Neuronal stem cell (in vitro differentiated cells): ENCODE measurements around the gene LRMDA.

Experiments
- DNase-seq: peaks from one replicate; pipeline ENCODE4 v3.0.0-alpha.2; 2013; ENCODE audit warnings: low spot score
- H2AFZ ChIP-seq: one replicate; pipeline ENCODE4 v1.6.1; 2013; ENCODE audit warnings: mild to moderate bottlenecking, low read length, inconsistent platforms
- H2AK5ac ChIP-seq: 2 replicates; pipeline ENCODE4 v1.6.1; 2013; ENCODE audit warnings: low read depth, mild to moderate bottlenecking, inconsistent platforms, low read length, moderate library complexity, mixed read lengths
- H2BK120ac ChIP-seq: 2 replicates; pipeline ENCODE4 v1.6.1; 2013; ENCODE audit warnings: low read depth, mild to moderate bottlenecking, inconsistent platforms, low read length, moderate library complexity, mixed read lengths
- H2BK12ac ChIP-seq: one replicate; pipeline ENCODE4 v1.6.1; 2013; ENCODE audit warnings: low read length, inconsistent platforms
- H2BK15ac ChIP-seq: 2 replicates; pipeline ENCODE4 v1.6.1; 2013; ENCODE audit warnings: mild to moderate bottlenecking, low read length, inconsistent platforms, mixed read lengths
- H2BK5ac ChIP-seq: one replicate; pipeline ENCODE4 v1.6.1; 2013; ENCODE audit warnings: inconsistent platforms, mild to moderate bottlenecking, low read length, moderate library complexity
- H3K14ac ChIP-seq: one replicate; pipeline ENCODE4 v1.6.1; 2013; ENCODE audit warnings: low read length, inconsistent platforms
- H3K18ac ChIP-seq: 2 replicates; pipeline ENCODE4 v1.6.1; 2013; ENCODE audit warnings: low read length, inconsistent platforms
- H3K23ac ChIP-seq: 2 replicates; pipeline ENCODE4 v1.6.1; 2013; ENCODE audit warnings: low read depth, mild to moderate bottlenecking, mixed read lengths, low read length, inconsistent platforms; ENCODE audit not compliant: poor library complexity
- H3K27ac ChIP-seq: replicated peaks from 3 replicates; pipeline ENCODE4 v1.5.1; 2013; ENCODE audit warnings: low read length, inconsistent platforms
- H3K27me3 ChIP-seq, 3 experiments: 2 replicates each; pipeline ENCODE4 v1.6.1; 2013; ENCODE audit warnings: low read length in 3 of 3, mild to moderate bottlenecking in 2 of 3, inconsistent platforms in 1 of 3, low read depth in 1 of 3, mixed read lengths in 1 of 3, moderate library complexity in 1 of 3; ENCODE audit not compliant: control insufficient read depth in 3 of 3, insufficient read depth in 3 of 3
- H3K36me3 ChIP-seq, 2 donors: replicated peaks in 1 of 2; 2 replicates each; pipeline ENCODE4 v1.6.1; 2013; ENCODE audit warnings: low read length in 2 of 2; ENCODE audit not compliant: control insufficient read depth in 2 of 2, insufficient read depth in 2 of 2
- H3K4ac ChIP-seq: 2 replicates; pipeline ENCODE4 v1.6.1; 2013; ENCODE audit warnings: inconsistent platforms, mild to moderate bottlenecking, low read length, moderate library complexity
- H3K4me1 ChIP-seq, 2 donors: 1 replicate in 1 of 2; 2 replicates in 1 of 2; pipeline ENCODE4 v1.6.1; 2013; ENCODE audit warnings: low read length in 2 of 2, low read depth in 1 of 2; ENCODE audit not compliant: control insufficient read depth in 2 of 2, insufficient read depth in 1 of 2
- H3K4me2 ChIP-seq: one replicate; pipeline ENCODE4 v1.6.1; 2013; ENCODE audit warnings: mild to moderate bottlenecking, low read length, inconsistent platforms; ENCODE audit not compliant: insufficient read depth, poor library complexity, severe bottlenecking
- H3K4me3 ChIP-seq, 2 donors: 2 replicates each; pipeline ENCODE4 v1.5.1; 2013; ENCODE audit warnings: low read length in 2 of 2, mild to moderate bottlenecking in 2 of 2, inconsistent platforms in 1 of 2, moderate library complexity in 1 of 2
- H3K79me1 ChIP-seq: one replicate; pipeline ENCODE4 v1.6.1; 2013; ENCODE audit warnings: low read depth, mild to moderate bottlenecking, inconsistent platforms, low read length, moderate library complexity
- H3K9ac ChIP-seq: one replicate; pipeline ENCODE4 v1.6.1; 2013; ENCODE audit warnings: mild to moderate bottlenecking, low read depth, low read length, inconsistent platforms; ENCODE audit not compliant: poor library complexity
- H3K9me3 ChIP-seq, 2 donors: replicated peaks in 1 of 2; 2 replicates each; pipeline versions ENCODE3 to v1.6.1; 2013; ENCODE audit warnings: low read length in 2 of 2, mild to moderate bottlenecking in 2 of 2, inconsistent platforms in 1 of 2, low read depth in 1 of 2, mixed read lengths in 1 of 2, moderate library complexity in 1 of 2; ENCODE audit not compliant: control insufficient read depth in 2 of 2, insufficient read depth in 1 of 2
- H4K8ac ChIP-seq: one replicate; pipeline ENCODE4 v1.6.1; 2013; ENCODE audit warnings: low read depth, mild to moderate bottlenecking, inconsistent platforms, low read length, moderate library complexity
- H4K91ac ChIP-seq: one replicate; pipeline ENCODE4 v1.6.1; 2013; ENCODE audit warnings: low read length, low read depth, mild to moderate bottlenecking, inconsistent platforms; ENCODE audit not compliant: poor library complexity
- WGBS, 2 donors: extraction: QIAGEN DNeasy Blood & Tissue Kit; methylation state at CpG; one replicate each; pipeline ENCODE4 v1.1.7; 2013; ENCODE audit warnings: missing lambda C conversion rate in 2 of 2, mixed read lengths in 1 of 2; ENCODE audit not compliant: insufficient read length in 2 of 2, insufficient replicate concordance in 1 of 2; ENCODE audit errors: extremely low coverage in 2 of 2; 5-methylcytosine and 5-hydroxymethylcytosine counted together

The LRMDA gene

DNA sequence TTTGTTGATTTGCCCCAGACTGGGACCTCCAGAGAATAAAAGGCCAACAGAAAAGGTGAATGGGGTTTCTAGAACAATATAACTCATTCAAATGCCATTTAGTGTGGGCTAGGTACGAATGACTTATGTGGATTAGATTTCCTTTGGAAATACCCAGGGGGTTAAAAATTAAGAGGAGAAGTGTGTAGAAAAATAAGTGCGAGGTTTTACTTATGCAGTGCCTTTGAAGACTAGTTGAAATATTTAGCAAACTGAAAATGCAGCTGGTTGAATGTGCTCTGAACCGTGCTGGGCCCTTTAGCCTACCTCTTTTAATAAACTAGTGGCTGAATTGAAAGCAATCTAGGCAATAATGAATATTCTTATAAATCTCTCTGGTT is 180.6 kb downstream of the LRMDA start:
- 100% methylated on average over 1 of the region's 3 CpGs; no CpG with 5 or more reads in 1 of the 2 donors for WGBS, 2 donors
- H3K23ac ChIP-seq = no peak overlapping the region
- H4K91ac ChIP-seq = no peak overlapping the region
- H3K4me2 ChIP-seq = no peak overlapping the region
- no peaks in the 10 kb centered on the region for H3K27me3 ChIP-seq
- H2BK15ac ChIP-seq = no peak overlapping the region
- no peak overlapping the region for H3K18ac ChIP-seq
- H4K8ac ChIP-seq = no peak overlapping the region
- no peak overlapping the region for H3K14ac ChIP-seq
- no peak overlapping the region for H2BK120ac ChIP-seq
- no peak overlapping the region for H2AK5ac ChIP-seq
- H3K4me1 ChIP-seq = peaks cover 15 to 16% of the 10 kb centered on the region in 2 donors
- H2BK12ac ChIP-seq = no peak overlapping the region
- H2BK5ac ChIP-seq = no peak overlapping the region
- no peaks in the 10 kb centered on the region for H3K9me3 ChIP-seq
- no peak overlapping the region for H3K9ac ChIP-seq
- no peak overlapping the region for H3K27ac ChIP-seq
- no peaks in the 10 kb centered on the region for H3K79me1 ChIP-seq
- H3K4me3 ChIP-seq = no peak overlapping the region
- no peak overlapping the region for H2AFZ ChIP-seq
- H3K4ac ChIP-seq = no peak overlapping the region
- no peaks in the 10 kb centered on the region for H3K36me3 ChIP-seq
- DNase-seq = no peak

DNA sequence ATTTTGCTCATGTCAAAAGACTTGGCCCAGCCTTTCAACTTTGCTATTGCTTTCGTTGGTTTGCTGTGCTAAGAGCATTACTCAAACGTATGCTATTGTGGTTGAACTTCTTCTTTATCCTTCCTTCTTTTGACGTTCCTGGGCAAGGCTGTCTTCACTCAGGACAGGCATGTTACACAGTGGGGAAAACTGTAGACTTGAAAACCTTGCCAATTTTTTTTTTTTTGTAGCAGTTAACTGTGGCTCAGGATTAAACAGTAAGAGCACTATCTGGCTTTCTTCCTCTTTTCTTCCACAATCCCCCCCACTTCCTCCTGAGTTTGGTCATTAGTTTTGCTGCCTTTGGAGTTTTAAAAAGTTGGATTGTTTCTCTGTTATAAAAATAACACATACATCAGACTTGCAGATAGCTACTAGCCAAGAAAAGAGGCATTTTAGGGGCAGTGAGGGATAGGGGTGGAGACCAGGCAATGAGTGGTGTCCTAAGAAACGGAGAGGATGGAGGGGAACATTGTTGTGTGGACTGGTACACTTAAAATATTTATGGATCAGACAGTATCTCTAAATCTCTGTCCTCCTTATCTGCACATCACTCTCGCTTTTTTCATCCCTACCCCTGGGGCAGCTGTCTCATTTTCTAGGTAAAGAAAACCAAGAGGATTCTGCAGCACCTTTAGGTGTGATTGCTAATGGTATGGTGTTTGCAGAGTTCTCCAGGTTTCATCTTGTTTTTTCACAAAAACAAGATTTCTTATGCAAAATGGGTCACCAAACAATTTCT is 181.7 kb downstream of the LRMDA start:
- Histone ChIP-seq H3K4me1 (peaks cover 15 to 16% of the 10 kb centered on the region in 2 donors), H4K91ac (no peak overlapping the region), H3K9me3 (no peaks in the 10 kb centered on the region), H3K27ac (no peak overlapping the region), H2BK15ac (no peak overlapping the region), H3K27me3 (no peaks in the 10 kb centered on the region), H3K23ac (no peak overlapping the region), H2AK5ac (no peak overlapping the region), H3K14ac (no peak overlapping the region), H4K8ac (no peak overlapping the region), H3K36me3 (no peaks in the 10 kb centered on the region), H3K18ac (no peak overlapping the region), H3K79me1 (no peaks in the 10 kb centered on the region), H3K4me2 (no peak overlapping the region), H2AFZ (no peak overlapping the region), H3K4me3 (no peak overlapping the region), H3K9ac (no peak overlapping the region), H3K4ac (no peak overlapping the region), H2BK120ac (no peak overlapping the region), H2BK5ac (no peak overlapping the region), H2BK12ac (no peak overlapping the region)
- no CpG with 5 or more reads among the region's 5 CpGs for WGBS, 2 donors
- DNase-seq = no peak

DNA sequence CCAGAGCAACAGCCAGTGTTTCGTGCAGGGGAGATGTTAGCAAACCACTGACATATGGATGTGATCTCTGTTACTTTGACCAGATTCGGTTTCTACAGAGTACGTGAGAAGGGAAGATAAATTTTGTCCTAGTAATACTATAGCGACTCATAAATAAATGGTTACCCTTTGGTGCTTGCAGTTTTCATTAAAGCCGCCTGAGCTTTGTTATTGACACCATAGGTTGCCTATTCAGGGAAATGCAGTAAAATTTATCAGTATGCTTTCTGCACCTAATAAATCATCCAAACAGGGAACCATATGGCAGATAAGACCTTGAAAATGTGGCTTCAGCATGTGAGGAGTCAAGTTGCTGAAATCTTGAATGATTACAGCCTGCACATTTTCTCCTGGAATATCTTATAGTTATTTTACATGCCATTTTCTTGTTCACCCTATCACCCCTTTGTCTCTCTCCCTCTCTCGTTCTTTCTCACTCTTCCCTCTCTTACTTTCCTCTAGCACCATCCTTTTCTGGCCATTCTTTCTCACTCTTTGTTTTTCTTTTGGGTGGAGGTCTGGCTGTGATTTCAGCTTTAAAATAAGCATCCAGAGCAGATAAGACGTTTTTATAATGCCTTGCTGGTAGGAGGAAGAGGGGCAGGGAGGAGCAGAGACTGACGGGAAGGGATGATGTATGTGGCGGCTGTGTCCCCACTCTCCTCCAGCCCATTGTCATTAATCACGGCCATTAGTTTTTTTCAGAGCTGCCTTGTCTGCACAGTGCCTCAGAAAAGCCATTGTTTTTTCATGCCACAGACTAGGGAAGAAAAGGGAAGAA is 182.5 kb downstream of the LRMDA start:
- Histone ChIP-seq H2BK12ac (no peak overlapping the region), H2AK5ac (no peak overlapping the region), H3K27ac (no peak overlapping the region)

DNA sequence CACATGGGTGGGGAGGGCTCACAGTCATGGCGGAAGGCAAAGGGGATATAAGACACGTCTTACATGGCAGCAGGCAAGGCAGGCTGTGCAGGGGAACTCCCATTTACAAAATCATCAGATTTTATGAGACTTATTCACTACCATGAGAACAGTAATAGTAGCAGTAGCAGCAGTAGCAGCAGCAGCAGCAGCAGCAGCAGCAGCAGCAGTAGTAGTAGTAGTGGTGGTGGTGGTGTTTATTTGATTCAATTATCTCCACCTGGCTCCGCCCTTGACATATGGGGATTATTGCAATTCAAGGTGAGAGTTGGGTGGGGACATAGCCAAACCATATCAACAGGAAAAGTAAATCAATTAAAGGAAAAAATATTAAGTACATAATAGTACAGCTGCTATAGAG is 184.7 kb downstream of the LRMDA start:
- Histone ChIP-seq H2AFZ (no peak overlapping the region), H2BK120ac (no peak overlapping the region), H3K27me3 (no peaks in the 10 kb centered on the region), H3K14ac (no peak overlapping the region), H3K4me2 (no peak overlapping the region), H2BK15ac (no peak overlapping the region), H3K9me3 (no peaks in the 10 kb centered on the region), H3K23ac (no peak overlapping the region), H3K18ac (no peak overlapping the region), H3K79me1 (no peaks in the 10 kb centered on the region), H2BK5ac (no peak overlapping the region), H2BK12ac (no peak overlapping the region), H3K36me3 (no peaks in the 10 kb centered on the region), H4K91ac (no peak overlapping the region), H2AK5ac (no peak overlapping the region), H3K4me3 (no peak overlapping the region), H4K8ac (no peak overlapping the region), H3K27ac (no peak overlapping the region), H3K4me1 (peaks cover 15 to 16% of the 10 kb centered on the region in 2 donors), H3K4ac (no peak overlapping the region), H3K9ac (no peak overlapping the region)
- WGBS, 2 donors = no CpG with 5 or more reads among the region's 3 CpGs
- no peak for DNase-seq

More for the DNA sequence above, 182.5 kb downstream of the LRMDA start:
- no peak overlapping the region for H3K23ac ChIP-seq
- no peak overlapping the region for H4K8ac ChIP-seq
- no peak overlapping the region for H3K4ac ChIP-seq
- no peak overlapping the region for H4K91ac ChIP-seq
- H3K36me3 ChIP-seq = no peaks in the 10 kb centered on the region
- H3K4me1 ChIP-seq = peaks cover 15 to 16% of the 10 kb centered on the region in 2 donors
- no peak overlapping the region for H3K4me2 ChIP-seq
- H2BK15ac ChIP-seq = no peak overlapping the region
- DNase-seq = no peak
- no peak overlapping the region for H2BK120ac ChIP-seq
- no peaks in the 10 kb centered on the region for H3K9me3 ChIP-seq
- H3K9ac ChIP-seq = no peak overlapping the region
- no peak overlapping the region for H3K4me3 ChIP-seq
- H3K79me1 ChIP-seq = no peaks in the 10 kb centered on the region
- no peak overlapping the region for H3K14ac ChIP-seq
- WGBS, 2 donors = no CpG with 5 or more reads among the region's 10 CpGs
- no peak overlapping the region for H3K18ac ChIP-seq
- H3K27me3 ChIP-seq = no peaks in the 10 kb centered on the region
- peak overlapping the region; percentile 75 for H2AFZ ChIP-seq
- no peak overlapping the region for H2BK5ac ChIP-seq
